ENCODE measurements around the gene TBCD. TPM values are rescaled to one million over a fixed set of nuclear protein-coding genes. Genes with fewer than 3 reads are reported as not detected.
A peak's percentile ranks its signal among the peaks of the same experiment; 100 is the strongest.

The TBCD gene
- total and polyA plus RNA-seq, 2 donors = 140 to 292 TPM

DNA sequence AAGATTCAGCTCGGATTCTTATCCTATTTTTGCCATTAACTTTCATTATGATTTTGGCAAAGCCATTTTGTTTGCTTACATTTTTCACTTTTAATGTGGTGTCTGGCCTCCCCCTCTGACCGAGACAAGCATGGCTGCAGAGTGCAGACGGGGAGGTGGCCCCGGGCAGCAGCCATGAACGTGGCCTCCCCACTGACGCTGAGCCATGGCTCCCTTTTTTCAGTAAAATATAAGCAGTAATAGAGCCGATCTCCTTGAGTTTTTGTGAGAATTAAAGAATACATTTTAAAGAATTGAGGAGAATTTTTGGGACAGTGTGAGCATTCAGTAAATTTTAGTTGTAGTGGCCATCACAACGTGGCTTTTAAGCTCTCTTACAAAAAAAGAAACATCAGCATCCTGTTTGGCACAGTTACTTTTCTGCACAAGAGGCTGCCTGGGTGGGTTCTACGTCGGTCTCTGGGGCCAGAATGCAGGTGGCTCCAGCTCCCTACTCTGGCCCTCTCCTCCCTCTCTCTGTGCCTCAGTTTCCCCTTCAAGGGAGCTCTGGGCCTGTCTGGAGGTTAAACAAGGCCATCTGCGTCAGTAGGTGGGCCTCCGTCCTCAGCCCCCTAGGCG is 156.8 kb downstream of the TBCD start:
- Histone ChIP-seq H3K36me3 (ENCODE audit: control insufficient read depth in 2 of 2, insufficient read depth in 2 of 2, low read length in 1 of 2) (peaks cover 41 to 71% of the 10 kb centered on the region in 2 donors), H3K4me3 (ENCODE audit: low read length in 2 of 2) (peak overlapping the region; percentile 8 to 29), H3K9me3 (ENCODE audit: control insufficient read depth in 2 of 2, insufficient read depth in 1 of 2, low read length in 1 of 2) (peaks cover 0 to 26% of the 10 kb centered on the region in 2 donors), H3K4me1 (ENCODE audit: control insufficient read depth in 2 of 2, insufficient read depth in 2 of 2, low read length in 2 of 2) (peaks cover 50 to 87% of the 10 kb centered on the region in 2 donors), H3K27me3 (ENCODE audit: control insufficient read depth in 2 of 2, insufficient read depth in 1 of 2, low read length in 1 of 2) (no peaks in the 10 kb centered on the region), H3K27ac (ENCODE audit: low read depth in 1 of 2, low read length in 1 of 2) (peak overlapping the region; percentile 78 to 95)
- WGBS = 57% methylated on average over 13 of the region's 13 CpGs
- DNase-seq (ENCODE audit: low read depth in 6 of 9, low spot score in 9 of 9) = peak in 1 of 9 donors; percentile 65

- Histone ChIP-seq H3K4me1 (ENCODE audit: control insufficient read depth in 2 of 2, insufficient read depth in 2 of 2, low read length in 2 of 2) (peaks cover 50 to 91% of the 10 kb centered on the region in 2 donors), H3K27me3 (ENCODE audit: control insufficient read depth in 2 of 2, insufficient read depth in 1 of 2, low read length in 1 of 2) (no peaks in the 10 kb centered on the region), H3K36me3 (ENCODE audit: control insufficient read depth in 2 of 2, insufficient read depth in 2 of 2, low read length in 1 of 2) (peaks cover 43 to 75% of the 10 kb centered on the region in 2 donors), H3K9me3 (ENCODE audit: control insufficient read depth in 2 of 2, insufficient read depth in 1 of 2, low read length in 1 of 2) (peaks cover 0 to 30% of the 10 kb centered on the region in 2 donors), H3K4me3 (ENCODE audit: low read length in 2 of 2) (peak overlapping the region; percentile 24 to 29), H3K27ac (ENCODE audit: low read depth in 1 of 2, low read length in 1 of 2) (peak overlapping the region; percentile 80 to 95)
- DNase-seq (ENCODE audit: low read depth in 6 of 9, low spot score in 9 of 9) = peak; percentile 71 to 93 (median 82)
- 64% methylated on average over 26 of the region's 26 CpGs for WGBS
These were observed 157.5 kb downstream of the TBCD start for GRCh38 chr17:82909322-82909904.

DNA sequence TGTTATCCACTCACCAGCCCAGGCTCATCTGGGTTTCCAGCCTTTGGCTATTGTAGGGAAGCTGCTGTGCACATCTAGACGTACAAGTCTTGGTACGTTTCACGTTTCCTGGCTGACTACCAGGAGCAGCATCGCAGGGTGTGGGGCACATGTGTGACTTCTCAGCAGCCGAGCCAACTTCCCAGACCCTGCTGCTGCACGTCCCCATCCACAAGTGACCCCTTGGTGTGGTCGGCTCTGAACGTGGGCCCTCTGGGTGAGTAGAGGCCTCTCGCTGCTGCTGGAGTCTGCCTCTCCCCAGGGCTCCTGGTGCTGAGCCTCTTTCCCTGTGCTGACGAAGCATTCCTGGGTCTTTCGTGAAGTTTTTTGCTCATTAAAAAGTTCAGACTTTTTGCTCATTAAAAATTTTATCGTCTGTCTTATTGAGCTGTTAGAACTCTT is 158.2 kb downstream of the TBCD start:
- peak overlapping the region; percentile 80 to 95 for H3K27ac ChIP-seq (ENCODE audit: low read depth in 1 of 2, low read length in 1 of 2)
- DNase-seq (ENCODE audit: low read depth in 6 of 9, low spot score in 9 of 9) = no peak
- H3K9me3 ChIP-seq (ENCODE audit: control insufficient read depth in 2 of 2, insufficient read depth in 1 of 2, low read length in 1 of 2) = peaks cover 0 to 30% of the 10 kb centered on the region in 2 donors
- H3K27me3 ChIP-seq (ENCODE audit: control insufficient read depth in 2 of 2, insufficient read depth in 1 of 2, low read length in 1 of 2) = no peaks in the 10 kb centered on the region
- WGBS = 75% methylated on average over 12 of the region's 12 CpGs
- peaks cover 45 to 73% of the 10 kb centered on the region in 2 donors for H3K36me3 ChIP-seq (ENCODE audit: control insufficient read depth in 2 of 2, insufficient read depth in 2 of 2, low read length in 1 of 2)
- H3K4me1 ChIP-seq (ENCODE audit: control insufficient read depth in 2 of 2, insufficient read depth in 2 of 2, low read length in 2 of 2) = peaks cover 53 to 91% of the 10 kb centered on the region in 2 donors
- H3K4me3 ChIP-seq (ENCODE audit: low read length in 2 of 2) = peak overlapping the region; percentile 24 to 29

GRCh38 chr17:82910770-82911169 is 158.9 kb downstream of the TBCD start:
- Histone ChIP-seq H3K9me3 (ENCODE audit: control insufficient read depth in 2 of 2, insufficient read depth in 1 of 2, low read length in 1 of 2) (peaks cover 0 to 30% of the 10 kb centered on the region in 2 donors), H3K36me3 (ENCODE audit: control insufficient read depth in 2 of 2, insufficient read depth in 2 of 2, low read length in 1 of 2) (peaks cover 47 to 76% of the 10 kb centered on the region in 2 donors), H3K27ac (ENCODE audit: low read depth in 1 of 2, low read length in 1 of 2) (peak overlapping the region in 1 of 2 donors; percentile 95), H3K4me1 (ENCODE audit: control insufficient read depth in 2 of 2, insufficient read depth in 2 of 2, low read length in 2 of 2) (peaks cover 59 to 96% of the 10 kb centered on the region in 2 donors), H3K4me3 (ENCODE audit: low read length in 2 of 2) (no peak overlapping the region), H3K27me3 (ENCODE audit: control insufficient read depth in 2 of 2, insufficient read depth in 1 of 2, low read length in 1 of 2) (no peaks in the 10 kb centered on the region)
- no peak for DNase-seq (ENCODE audit: low read depth in 6 of 9, low spot score in 9 of 9)
- 86% methylated on average over 9 of the region's 9 CpGs for WGBS

DNA sequence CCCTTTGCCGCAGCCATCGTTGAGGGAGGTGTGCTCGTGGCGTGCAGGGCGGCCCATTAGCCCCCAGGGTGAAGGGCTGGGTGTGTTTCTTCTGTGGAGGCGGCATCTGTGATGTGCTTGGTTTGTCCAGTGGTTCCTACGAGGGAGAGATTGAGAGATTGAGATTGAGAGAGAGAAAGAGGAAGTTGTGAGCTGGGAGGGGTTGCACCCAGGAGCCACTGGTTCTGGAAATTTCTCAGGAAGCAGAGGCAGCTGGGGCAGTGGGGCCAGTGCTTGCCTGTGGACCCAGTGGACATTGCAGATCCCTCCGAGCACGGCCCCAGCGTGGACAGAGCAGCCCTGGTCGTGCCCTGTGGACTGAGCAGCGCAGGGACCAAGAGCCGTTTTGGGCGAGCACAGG is 160.0 kb downstream of the TBCD start:
- Histone ChIP-seq H3K36me3 (ENCODE audit: control insufficient read depth in 2 of 2, insufficient read depth in 2 of 2, low read length in 1 of 2) (peaks cover 37 to 69% of the 10 kb centered on the region in 2 donors), H3K9me3 (ENCODE audit: control insufficient read depth in 2 of 2, insufficient read depth in 1 of 2, low read length in 1 of 2) (peaks cover 0 to 27% of the 10 kb centered on the region in 2 donors), H3K4me3 (ENCODE audit: low read length in 2 of 2) (no peak overlapping the region), H3K27me3 (ENCODE audit: control insufficient read depth in 2 of 2, insufficient read depth in 1 of 2, low read length in 1 of 2) (no peaks in the 10 kb centered on the region), H3K27ac (ENCODE audit: low read depth in 1 of 2, low read length in 1 of 2) (peak overlapping the region in 1 of 2 donors; percentile 50), H3K4me1 (ENCODE audit: control insufficient read depth in 2 of 2, insufficient read depth in 2 of 2, low read length in 2 of 2) (peaks cover 56 to 92% of the 10 kb centered on the region in 2 donors)
- 64% methylated on average over 14 of the region's 14 CpGs for WGBS
- DNase-seq (ENCODE audit: low read depth in 6 of 9, low spot score in 9 of 9) = no peak

DNA sequence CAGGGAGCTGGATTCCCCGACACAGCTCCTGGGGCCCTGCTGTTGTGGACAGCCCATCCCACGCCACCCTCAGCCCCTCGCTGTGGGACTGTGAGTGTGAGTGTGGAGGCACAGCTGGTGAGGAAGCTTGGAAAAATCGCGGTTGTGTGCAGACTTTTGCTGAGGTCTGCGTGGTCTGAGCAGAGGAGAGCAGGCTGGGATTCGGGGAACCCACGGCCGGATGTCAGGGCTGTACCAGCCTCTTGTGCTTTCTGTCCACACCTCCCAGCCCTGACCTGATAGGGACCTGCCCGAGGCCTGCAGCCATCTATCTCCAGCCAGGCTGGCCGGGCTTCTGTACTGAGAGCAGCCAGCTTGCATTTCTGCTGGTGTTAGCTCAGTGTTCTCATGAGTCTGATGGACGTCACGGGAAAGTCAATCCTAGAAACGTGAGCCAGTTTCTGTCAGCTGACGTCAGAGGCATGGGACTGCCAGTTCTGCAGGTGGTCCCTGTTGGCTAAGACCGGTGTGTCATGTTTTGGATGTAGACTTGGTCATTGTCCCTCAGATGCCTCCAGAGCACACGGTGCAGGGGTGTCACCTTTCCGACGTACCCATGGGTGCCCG is 160.7 kb downstream of the TBCD start:
- H3K9me3 ChIP-seq (ENCODE audit: control insufficient read depth in 2 of 2, insufficient read depth in 1 of 2, low read length in 1 of 2) = peaks cover 0 to 27% of the 10 kb centered on the region in 2 donors
- peaks cover 33 to 62% of the 10 kb centered on the region in 2 donors for H3K36me3 ChIP-seq (ENCODE audit: control insufficient read depth in 2 of 2, insufficient read depth in 2 of 2, low read length in 1 of 2)
- peaks cover 51 to 88% of the 10 kb centered on the region in 2 donors for H3K4me1 ChIP-seq (ENCODE audit: control insufficient read depth in 2 of 2, insufficient read depth in 2 of 2, low read length in 2 of 2)
- DNase-seq (ENCODE audit: low read depth in 6 of 9, low spot score in 9 of 9) = no peak
- H3K27ac ChIP-seq (ENCODE audit: low read depth in 1 of 2, low read length in 1 of 2) = no peak overlapping the region
- H3K27me3 ChIP-seq (ENCODE audit: control insufficient read depth in 2 of 2, insufficient read depth in 1 of 2, low read length in 1 of 2) = no peaks in the 10 kb centered on the region
- WGBS = 85% methylated on average over 20 of the region's 20 CpGs
- no peak overlapping the region for H3K4me3 ChIP-seq (ENCODE audit: low read length in 2 of 2)

DNA sequence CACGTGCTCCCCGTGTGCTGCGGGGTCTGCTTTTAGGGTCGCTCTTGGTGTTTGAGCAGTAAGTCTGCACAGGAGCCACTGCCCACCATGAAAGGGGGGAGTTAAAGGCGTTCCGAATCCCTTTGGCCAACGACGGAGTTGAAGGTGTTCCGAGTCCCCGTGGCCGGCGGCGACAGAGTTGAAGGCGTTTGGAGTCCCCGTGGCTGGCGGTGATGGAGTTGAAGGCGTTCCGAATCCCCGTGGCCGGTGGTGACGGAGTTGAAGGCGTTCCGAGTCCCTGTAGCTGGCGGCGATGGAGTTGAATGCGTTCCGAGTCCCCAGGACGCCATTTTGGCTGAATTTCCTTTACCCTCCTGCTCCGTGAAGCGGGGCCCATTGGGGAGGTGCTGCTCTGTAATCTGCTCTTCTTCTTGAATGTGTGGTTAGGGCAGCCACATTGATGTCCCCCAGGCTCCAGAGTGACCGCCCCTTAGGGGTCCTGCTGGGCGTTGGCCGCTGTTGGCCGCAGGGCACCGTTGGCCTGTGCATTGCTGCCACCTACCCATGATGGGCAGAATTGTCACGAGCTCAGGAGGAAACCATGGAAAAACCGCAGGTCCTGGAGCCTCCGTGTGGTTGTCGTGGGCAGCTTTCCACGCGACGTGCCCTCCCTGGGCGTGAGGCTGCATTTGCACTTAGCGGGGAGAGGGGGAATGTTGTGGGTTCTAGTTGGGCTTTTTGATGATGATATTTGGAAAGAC is 161.6 kb downstream of the TBCD start:
- Histone ChIP-seq H3K27me3 (ENCODE audit: control insufficient read depth in 2 of 2, insufficient read depth in 1 of 2, low read length in 1 of 2) (no peaks in the 10 kb centered on the region), H3K36me3 (ENCODE audit: control insufficient read depth in 2 of 2, insufficient read depth in 2 of 2, low read length in 1 of 2) (peaks cover 38 to 67% of the 10 kb centered on the region in 2 donors), H3K27ac (ENCODE audit: low read depth in 1 of 2, low read length in 1 of 2) (no peak overlapping the region), H3K4me3 (ENCODE audit: low read length in 2 of 2) (no peak overlapping the region), H3K4me1 (ENCODE audit: control insufficient read depth in 2 of 2, insufficient read depth in 2 of 2, low read length in 2 of 2) (peaks cover 47 to 86% of the 10 kb centered on the region in 2 donors), H3K9me3 (ENCODE audit: control insufficient read depth in 2 of 2, insufficient read depth in 1 of 2, low read length in 1 of 2) (peaks cover 0 to 27% of the 10 kb centered on the region in 2 donors)
- 97% methylated on average over 44 of the region's 44 CpGs for WGBS
- no peak for DNase-seq (ENCODE audit: low read depth in 6 of 9, low spot score in 9 of 9)

DNA sequence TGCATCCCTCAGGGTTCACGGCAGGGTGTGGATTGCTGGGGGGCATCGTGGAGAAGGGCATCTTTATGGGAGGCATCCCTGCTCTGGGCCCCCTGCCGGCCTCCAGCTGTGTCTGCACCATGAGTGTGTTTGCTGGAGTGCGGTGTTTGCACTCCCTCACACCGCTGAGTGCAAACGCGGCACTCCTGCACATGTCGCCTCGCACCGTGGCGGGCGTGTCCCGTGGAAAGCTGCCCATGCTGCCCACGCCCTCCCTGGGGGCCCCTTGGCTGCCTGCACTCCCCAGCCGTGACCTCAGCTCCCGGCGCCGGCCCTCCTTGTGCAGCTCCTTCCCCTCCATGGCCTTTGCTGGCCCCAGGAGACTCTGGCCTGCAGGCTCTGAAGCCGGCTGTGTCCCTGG is 162.5 kb downstream of the TBCD start:
- Histone ChIP-seq H3K9me3 (ENCODE audit: control insufficient read depth in 2 of 2, insufficient read depth in 1 of 2, low read length in 1 of 2) (peaks cover 0 to 24% of the 10 kb centered on the region in 2 donors), H3K4me1 (ENCODE audit: control insufficient read depth in 2 of 2, insufficient read depth in 2 of 2, low read length in 2 of 2) (peaks cover 39 to 77% of the 10 kb centered on the region in 2 donors), H3K36me3 (ENCODE audit: control insufficient read depth in 2 of 2, insufficient read depth in 2 of 2, low read length in 1 of 2) (peaks cover 40 to 76% of the 10 kb centered on the region in 2 donors), H3K27me3 (ENCODE audit: control insufficient read depth in 2 of 2, insufficient read depth in 1 of 2, low read length in 1 of 2) (no peaks in the 10 kb centered on the region), H3K4me3 (ENCODE audit: low read length in 2 of 2) (no peak overlapping the region), H3K27ac (ENCODE audit: low read depth in 1 of 2, low read length in 1 of 2) (no peak overlapping the region)
- no peak for DNase-seq (ENCODE audit: low read depth in 6 of 9, low spot score in 9 of 9)
- 97% methylated on average over 19 of the region's 19 CpGs for WGBS
